Sigmoid colon (tissue), 4 donors: ENCODE results near the gene POLDIP2.

Experiments
- EP300 ChIP-seq, 4 donors: sonication (generic); formaldehyde crosslinking; IDR thresholded peaks; one replicate each; pipeline ENCODE4 v1.6.1; 2017; ENCODE audit warnings: antibody characterized with exemption in 4 of 4
- POLR2A ChIP-seq, 2 donors: fragments of 450-650 bp; IDR thresholded peaks; one replicate each; pipeline ENCODE4 v1.6.1; 2016; ENCODE audit warnings: antibody characterized with exemption in 2 of 2, mild to moderate bottlenecking in 2 of 2, moderate library complexity in 2 of 2
- POLR2AphosphoS5 ChIP-seq, 4 donors: sonication (generic); formaldehyde crosslinking; IDR thresholded peaks; one replicate each; pipeline ENCODE4 v1.6.1; 2017; ENCODE audit warnings: antibody characterized with exemption in 4 of 4
- TF ChIP-seq, protein P1 (sequence below), 4 experiments: fragments of 450-650 bp in 3 of 4; fragments of 200-600 bp in 1 of 4; IDR thresholded peaks; one replicate each; pipeline ENCODE4 v1.5.1; 2016 to 2019; ENCODE audit warnings: antibody characterized with exemption in 4 of 4, mild to moderate bottlenecking in 3 of 4, moderate library complexity in 2 of 4

DNA sequence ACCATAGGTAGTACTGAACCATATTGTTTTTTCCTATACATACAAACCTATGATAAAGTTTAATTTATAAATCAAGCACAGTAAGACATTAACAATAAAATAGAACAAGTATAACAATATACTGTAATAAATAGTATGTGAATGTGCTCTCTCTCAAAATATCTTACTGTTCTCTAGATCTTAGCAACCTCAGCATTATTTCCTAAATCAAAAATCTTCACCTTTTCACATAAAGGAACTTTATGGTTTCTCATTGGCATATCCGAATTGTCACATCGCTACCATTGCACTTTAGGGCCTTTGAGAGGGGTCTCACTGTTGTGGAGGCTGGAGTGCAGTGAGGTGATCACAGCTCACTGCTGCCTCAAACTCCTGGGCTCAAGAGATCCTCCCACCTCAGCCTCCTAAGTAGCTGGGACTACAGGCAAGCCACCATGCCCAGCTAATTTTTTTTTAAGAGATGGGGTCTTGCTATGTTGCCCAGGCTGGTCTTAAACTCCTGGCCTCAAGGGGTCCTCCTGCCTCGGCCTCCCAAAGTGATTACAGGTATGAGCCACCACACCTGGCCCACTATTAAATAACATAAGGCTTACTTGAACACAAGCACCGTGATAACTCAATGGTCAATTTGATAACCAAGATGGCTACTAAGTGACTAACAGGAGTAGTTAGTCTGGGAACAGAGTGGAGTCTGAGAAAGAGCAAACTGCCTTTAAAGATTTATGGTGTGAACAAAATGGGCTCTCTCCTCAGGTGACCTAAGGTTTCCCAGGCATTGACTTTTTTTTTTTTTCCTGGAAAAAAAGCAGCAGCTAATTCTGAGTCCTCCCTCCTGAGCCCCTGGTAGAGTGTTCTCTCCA, 41.3 kb downstream of the POLDIP2 start:
- TF ChIP-seq POLR2A (IDR thresholded peaks at IDR 0.05) (no peak), EP300 (IDR thresholded peaks at IDR 0.05) (no peak), POLR2AphosphoS5 (IDR thresholded peaks at IDR 0.05) (no peak)
- TF ChIP-seq, protein P1, sequence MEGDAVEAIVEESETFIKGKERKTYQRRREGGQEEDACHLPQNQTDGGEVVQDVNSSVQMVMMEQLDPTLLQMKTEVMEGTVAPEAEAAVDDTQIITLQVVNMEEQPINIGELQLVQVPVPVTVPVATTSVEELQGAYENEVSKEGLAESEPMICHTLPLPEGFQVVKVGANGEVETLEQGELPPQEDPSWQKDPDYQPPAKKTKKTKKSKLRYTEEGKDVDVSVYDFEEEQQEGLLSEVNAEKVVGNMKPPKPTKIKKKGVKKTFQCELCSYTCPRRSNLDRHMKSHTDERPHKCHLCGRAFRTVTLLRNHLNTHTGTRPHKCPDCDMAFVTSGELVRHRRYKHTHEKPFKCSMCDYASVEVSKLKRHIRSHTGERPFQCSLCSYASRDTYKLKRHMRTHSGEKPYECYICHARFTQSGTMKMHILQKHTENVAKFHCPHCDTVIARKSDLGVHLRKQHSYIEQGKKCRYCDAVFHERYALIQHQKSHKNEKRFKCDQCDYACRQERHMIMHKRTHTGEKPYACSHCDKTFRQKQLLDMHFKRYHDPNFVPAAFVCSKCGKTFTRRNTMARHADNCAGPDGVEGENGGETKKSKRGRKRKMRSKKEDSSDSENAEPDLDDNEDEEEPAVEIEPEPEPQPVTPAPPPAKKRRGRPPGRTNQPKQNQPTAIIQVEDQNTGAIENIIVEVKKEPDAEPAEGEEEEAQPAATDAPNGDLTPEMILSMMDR (IDR thresholded peaks at IDR 0.05) = no peak
